IPS-18c (cell line): ENCODE data around the gene RUNX2.
A peak's percentile ranks its signal among the peaks of the same experiment; 100 is the strongest.

Experiments used
- H3K4me3 ChIP-seq: 2 replicates; pipeline ENCODE4 v1.7.0; 2013; ENCODE audit warnings: low read depth, mild to moderate bottlenecking, low read length, moderate library complexity; ENCODE audit not compliant: insufficient read depth
- H3K9me3 ChIP-seq: one replicate; pipeline ENCODE4 v1.6.1; 2013; ENCODE audit warnings: mild to moderate bottlenecking, low read length, moderate library complexity; ENCODE audit not compliant: control insufficient read depth, insufficient read depth

The RUNX2 gene

GRCh38 chr6:45421709-45422502, 93.8 kb downstream of the RUNX2 start:
- Histone ChIP-seq H3K4me3 (peak overlapping the region; percentile 78), H3K9me3 (no peaks in the 10 kb centered on the region)

- H3K4me3 ChIP-seq, result peak overlapping the region; percentile 78
- H3K9me3 ChIP-seq, result no peaks in the 10 kb centered on the region
These were observed 94.5 kb downstream of the RUNX2 start for GRCh38 chr6:45422503-45423110.

- H3K4me3 ChIP-seq, result peak overlapping the region; percentile 78
- H3K9me3 ChIP-seq, result no peaks in the 10 kb centered on the region
These were observed 95.1 kb downstream of the RUNX2 start for GRCh38 chr6:45423111-45423823.

GRCh38 chr6:45423824-45424450, 95.8 kb downstream of the RUNX2 start:
- H3K9me3 ChIP-seq, result no peaks in the 10 kb centered on the region
- H3K4me3 ChIP-seq, result peak overlapping the region; percentile 78

- H3K9me3 ChIP-seq, result no peaks in the 10 kb centered on the region
- H3K4me3 ChIP-seq, result peak overlapping the region; percentile 78; the same call in 1 of the 2 replicates
These were observed 96.3 kb downstream of the RUNX2 start for GRCh38 chr6:45424451-45424861.

GRCh38 chr6:45426251-45426650, 98.1 kb downstream of the RUNX2 start:
- Histone ChIP-seq H3K9me3 (no peaks in the 10 kb centered on the region), H3K4me3 (no peak overlapping the region)

GRCh38 chr6:45427726-45428125, 99.6 kb downstream of the RUNX2 start:
- no peaks in the 10 kb centered on the region for H3K9me3 ChIP-seq
- H3K4me3 ChIP-seq, result no peak overlapping the region

- H3K9me3 ChIP-seq, result no peaks in the 10 kb centered on the region
- no peak overlapping the region for H3K4me3 ChIP-seq
These were observed 100.6 kb downstream of the RUNX2 start for GRCh38 chr6:45428727-45429126.

GRCh38 chr6:45430590-45431202, 102.6 kb downstream of the RUNX2 start:
- H3K9me3 ChIP-seq, result no peaks in the 10 kb centered on the region
- no peak overlapping the region for H3K4me3 ChIP-seq

GRCh38 chr6:45431317-45432065, 103.4 kb downstream of the RUNX2 start:
- Histone ChIP-seq H3K9me3 (no peaks in the 10 kb centered on the region), H3K4me3 (no peak overlapping the region)

GRCh38 chr6:45432977-45433376, 104.8 kb downstream of the RUNX2 start:
- H3K9me3 ChIP-seq, result no peaks in the 10 kb centered on the region
- no peak overlapping the region for H3K4me3 ChIP-seq

GRCh38 chr6:45433533-45434380, 105.6 kb downstream of the RUNX2 start:
- H3K9me3 ChIP-seq, result no peaks in the 10 kb centered on the region
- no peak overlapping the region for H3K4me3 ChIP-seq

- Histone ChIP-seq H3K9me3 (no peaks in the 10 kb centered on the region), H3K4me3 (no peak overlapping the region)
These were observed 106.2 kb downstream of the RUNX2 start for GRCh38 chr6:45434381-45434700.

GRCh38 chr6:45436544-45437438, 108.7 kb downstream of the RUNX2 start:
- H3K4me3 ChIP-seq, result no peak overlapping the region
- no peaks in the 10 kb centered on the region for H3K9me3 ChIP-seq

- Histone ChIP-seq H3K9me3 (no peaks in the 10 kb centered on the region), H3K4me3 (no peak overlapping the region)
These were observed 109.3 kb downstream of the RUNX2 start for GRCh38 chr6:45437439-45437815.
